Endometrial microvascular endothelial cells (primary cell): ENCODE results near the gene TEX47. TPM values are rescaled to one million over a fixed set of nuclear protein-coding genes. Genes with fewer than 3 reads are reported as not detected.

Source experiments
- in situ Hi-C: cut with HindIII; loops from 2 replicates; pipeline ENCODE4 v1.10.0; 2017; ENCODE audit warnings: low sequenced_read_pairs, low pct_unique_long_range_greater_than_20kb; ENCODE audit errors: inconsistent ontology term
- total RNA-seq: library from RNA; depleted of rRNA; stranded (reverse); fragments of >200 nt; gene quantifications from one replicate; pipeline ENCODE4 v1.2.3, GENCODE V29; 2015; ENCODE audit errors: inconsistent ontology term

Gene TEX47
- total RNA-seq, 1 donor from 2014 or later, result not detected

DNA sequence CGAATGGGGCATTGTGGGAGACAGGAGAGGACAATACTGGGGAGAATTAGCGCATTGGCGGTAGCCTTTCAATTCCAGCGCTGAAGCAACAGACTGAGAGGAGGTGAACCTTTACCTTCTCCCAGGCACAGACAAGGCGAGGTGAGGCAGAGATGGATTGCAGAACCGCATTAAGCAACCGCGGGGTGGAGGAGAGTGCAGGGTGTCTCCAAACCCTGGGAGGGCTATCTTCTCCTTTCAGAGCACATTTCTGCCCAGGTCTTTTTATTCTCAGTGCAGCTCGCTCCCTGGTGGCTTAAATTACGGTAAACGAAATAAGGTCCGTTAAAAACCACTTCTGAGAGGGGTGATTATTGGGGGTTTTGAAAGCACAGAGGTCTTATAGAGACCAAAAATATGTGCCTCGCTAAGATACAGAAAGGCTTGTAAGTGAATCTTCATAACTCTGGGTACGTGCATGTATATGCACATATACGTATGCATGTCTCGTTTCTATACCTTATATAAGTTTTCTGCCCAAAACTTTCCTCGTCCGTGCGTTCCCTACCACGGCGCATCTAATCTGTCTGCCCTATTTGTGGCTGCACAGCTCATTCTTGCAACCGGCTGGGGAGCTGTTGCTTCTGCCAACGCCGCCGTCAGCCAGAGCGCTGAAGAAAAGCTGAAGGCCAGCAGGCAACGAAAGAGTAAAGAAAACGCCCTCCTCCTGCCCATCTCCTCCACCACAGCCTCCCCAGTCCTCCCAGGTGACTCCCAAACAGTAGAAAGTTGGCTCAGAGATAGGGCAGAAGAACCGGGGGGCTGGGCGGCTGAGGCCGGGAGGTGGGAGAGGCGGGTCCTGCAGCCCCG lies 36.9 kb downstream of the TEX47 start:
- in situ Hi-C loops, result no loop called here

DNA sequence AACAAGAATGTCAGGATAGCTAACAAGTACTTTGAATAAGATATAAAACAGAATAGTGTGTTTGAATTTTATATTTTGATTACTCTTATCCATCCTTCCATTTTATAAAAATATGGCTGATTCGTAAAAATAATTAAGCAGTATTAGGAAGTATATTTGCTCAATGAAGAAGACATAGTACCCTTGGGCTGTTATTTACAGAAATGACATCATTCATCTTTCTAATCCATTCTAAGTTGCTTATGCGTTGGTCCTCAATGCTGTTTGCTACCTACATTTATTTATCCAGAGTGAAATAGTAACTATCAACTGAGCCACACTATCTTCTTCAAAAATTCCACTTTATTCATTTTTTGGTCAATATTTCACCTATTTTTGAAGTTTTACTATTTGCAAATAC lies 38.2 kb downstream of the TEX47 start:
- in situ Hi-C loops, result no loop called here

DNA sequence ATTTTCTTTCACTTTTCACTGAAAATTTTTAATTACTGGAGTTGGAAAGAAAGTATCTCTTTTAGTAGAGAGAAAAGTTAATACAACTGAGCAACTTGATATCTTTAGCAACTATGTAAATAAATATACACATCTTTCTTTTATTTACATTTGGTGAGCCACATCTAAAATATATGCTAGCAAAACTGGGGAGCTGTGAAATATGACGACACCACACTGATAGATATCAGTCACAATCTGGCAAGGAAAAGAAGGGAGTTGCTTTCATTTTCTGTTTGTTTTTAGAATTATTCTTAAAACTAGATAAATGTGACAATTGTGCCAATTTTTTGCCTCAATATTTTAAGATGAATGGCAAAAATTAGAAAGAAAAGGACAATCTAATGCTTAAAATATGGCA lies 38.7 kb downstream of the TEX47 start:
- in situ Hi-C loops, result no loop called here

DNA sequence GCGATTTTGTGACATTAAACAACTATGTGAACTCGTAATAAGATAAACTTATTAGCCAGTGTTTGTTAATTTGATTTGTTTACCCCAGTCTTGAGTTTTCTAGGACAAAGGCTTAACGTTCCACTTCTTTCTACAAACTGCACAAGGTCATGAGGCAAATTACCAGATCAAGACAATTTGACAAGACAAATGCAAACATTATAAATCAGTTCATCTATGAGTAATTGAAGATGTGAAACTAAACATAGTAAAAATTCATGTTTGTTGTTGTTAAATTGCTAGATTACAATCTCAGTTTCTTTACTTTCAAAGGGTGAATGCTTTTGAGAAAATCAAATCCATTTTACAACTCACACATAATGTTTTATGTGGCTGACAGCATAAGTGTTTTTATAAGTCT lies 49.4 kb downstream of the TEX47 start:
- in situ Hi-C loops, result no loop called here

Other genes starting within 250 kb of the TEX47 start
- gene ZNF804B, start 36.0 kb downstream of the TEX47 start, total RNA-seq, result not detected